Measurements from ENCODE around the gene FAHD2A.

GRCh38 chr2:95354925-95355324 lies 47.6 kb upstream of the FAHD2A start:
- no peak for TF ChIP-seq CTCF (IDR thresholded peaks at IDR 0.05 in 2 of 3, conservative IDR thresholded peaks at IDR 0.05 in 1 of 3; ENCODE audit: borderline replicate concordance in 1 of 3, insufficient read depth in 1 of 3, low read depth in 2 of 3, low read length in 2 of 3)
- TF ChIP-seq POLR2A (IDR thresholded peaks at IDR 0.05; ENCODE audit: borderline replicate concordance, extremely low read depth, insufficient read depth, insufficient read length) = no peak
- TF ChIP-seq REST (IDR thresholded peaks at IDR 0.05; ENCODE audit: low read depth) = no peak
- TF ChIP-seq EZH2 (IDR thresholded peaks at IDR 0.05) = no peak

Data from HCT116 (cell line).